ENCODE results near the gene KRTAP10-7.

- no peak for TF ChIP-seq POLR2AphosphoS5 (IDR thresholded peaks at IDR 0.05)
- TF ChIP-seq CTCF (IDR thresholded peaks at IDR 0.05), result no peak
These were observed 47.7 kb upstream of the KRTAP10-7 start for GRCh38 chr21:44552681-44553080.
